ENCODE data around the gene OR51A4.

Gene OR51A4

DNA sequence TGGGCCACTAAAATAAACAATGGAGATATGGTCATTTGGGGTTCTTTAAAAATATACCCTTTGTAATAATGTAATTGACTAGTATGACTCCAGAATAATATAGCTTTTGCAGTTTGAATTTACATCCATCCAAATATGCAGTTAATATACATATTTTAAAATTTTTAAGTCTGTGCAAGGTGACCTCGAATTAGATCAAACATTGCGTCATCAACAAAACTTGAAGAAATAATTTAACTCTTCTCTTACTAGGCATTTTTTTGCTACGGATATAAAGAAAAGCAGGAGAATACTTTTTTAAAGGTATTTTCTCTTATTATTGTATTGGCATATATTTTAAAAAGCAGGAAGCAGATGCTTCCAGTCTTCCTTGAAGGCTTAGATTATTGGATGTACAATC, 10.7 kb downstream of the OR51A4 start:
- no peak; the same call in 1 of the 2 replicates for TF ChIP-seq Cebpa-rat (IDR thresholded peaks at IDR 0.05)
- no peak overlapping the region for H3K9ac ChIP-seq
- no peak overlapping the region for H3K4me2 ChIP-seq
- H4K20me1 ChIP-seq, result no peaks in the 10 kb centered on the region
- no peak overlapping the region for H3K4me3 ChIP-seq
- no peak overlapping the region for H3K27ac ChIP-seq
- no peaks in the 10 kb centered on the region for H3K36me3 ChIP-seq
- H3K4me1 ChIP-seq, result no peaks in the 10 kb centered on the region
- H3K27me3 ChIP-seq, result no peaks in the 10 kb centered on the region
- no peaks in the 10 kb centered on the region for H3K9me3 ChIP-seq

DNA sequence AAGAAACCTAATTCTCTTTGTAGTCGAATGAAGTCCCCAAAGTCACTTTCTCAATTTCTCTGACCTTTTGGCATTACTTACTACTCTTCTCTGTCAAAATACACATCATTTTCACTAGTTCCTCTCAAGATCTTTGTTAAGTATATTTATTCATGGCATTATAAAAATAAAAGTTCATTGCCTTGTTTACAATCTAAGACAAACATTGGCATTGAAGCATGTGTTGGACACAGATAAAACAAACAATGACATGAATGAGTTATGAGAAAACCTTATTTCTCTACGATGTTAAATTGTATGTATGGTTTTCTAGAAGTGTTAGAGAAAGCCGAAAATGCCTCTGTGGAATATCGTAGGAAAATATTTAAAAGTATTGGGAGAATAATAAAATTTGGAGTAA, 14.7 kb downstream of the OR51A4 start:
- no peak overlapping the region for H3K4me2 ChIP-seq
- no peaks in the 10 kb centered on the region for H3K27me3 ChIP-seq
- no peak overlapping the region for H3K9ac ChIP-seq
- no peaks in the 10 kb centered on the region for H4K20me1 ChIP-seq
- no peaks in the 10 kb centered on the region for H3K9me3 ChIP-seq
- H3K27ac ChIP-seq, result no peak overlapping the region
- TF ChIP-seq Cebpa-rat (IDR thresholded peaks at IDR 0.05), result no peak
- H3K36me3 ChIP-seq, result no peaks in the 10 kb centered on the region
- H3K4me1 ChIP-seq, result no peaks in the 10 kb centered on the region
- no peak overlapping the region for H3K4me3 ChIP-seq

DNA sequence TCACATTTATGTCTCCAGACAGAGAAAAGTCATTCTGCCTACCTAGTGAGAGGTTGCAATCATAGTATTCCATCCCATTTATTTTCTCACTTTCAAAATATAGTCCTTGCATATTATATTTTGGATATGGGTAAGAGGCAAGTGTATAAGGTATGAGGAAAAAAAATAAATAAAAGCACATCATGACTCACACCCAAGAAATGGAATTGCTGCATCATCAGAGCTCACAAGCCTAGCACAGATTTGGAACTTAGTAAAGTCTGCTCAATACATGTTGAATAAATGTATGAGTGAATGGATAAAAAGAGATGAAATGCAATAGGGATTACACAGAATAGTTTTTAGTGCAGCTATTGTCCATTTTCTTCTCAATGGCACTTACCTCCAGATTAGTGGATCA, 20.8 kb downstream of the OR51A4 start:
- Histone ChIP-seq H3K9ac (no peak overlapping the region), H3K27ac (no peak overlapping the region), H3K4me2 (no peak overlapping the region), H3K9me3 (no peaks in the 10 kb centered on the region), H3K36me3 (no peaks in the 10 kb centered on the region), H3K4me1 (no peaks in the 10 kb centered on the region), H4K20me1 (no peaks in the 10 kb centered on the region), H3K4me3 (no peak overlapping the region), H3K27me3 (no peaks in the 10 kb centered on the region)
- TF ChIP-seq Cebpa-rat (IDR thresholded peaks at IDR 0.05), result no peak

DNA sequence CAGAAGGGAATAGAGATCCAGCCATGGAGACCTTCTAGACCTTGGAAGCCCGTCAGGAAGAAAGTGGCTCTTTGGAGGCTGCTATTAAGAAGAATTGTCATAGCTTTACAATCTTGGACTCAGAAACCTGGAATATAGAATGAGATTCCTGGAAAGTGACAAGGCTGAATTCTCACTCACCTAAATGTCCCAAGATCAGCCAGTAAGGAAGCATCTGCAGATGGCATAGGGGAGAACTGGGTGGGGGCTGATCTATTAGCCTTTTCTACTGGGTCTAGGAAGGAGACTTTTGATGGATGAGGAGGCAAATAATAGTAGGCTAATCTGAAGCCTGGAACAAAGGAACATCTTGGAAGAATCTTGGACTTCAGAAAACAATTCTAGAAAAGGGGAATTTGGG, 23.2 kb downstream of the OR51A4 start, which contains the start of gene OR51G1:
Gene OR51G1, minus strand, starts transcription at position 101 of the 400 bp plus-strand sequence. Its CDS starts 0 bp downstream, at position 101.
- no peak within 1 kb of the TSS for H3K4me2 ChIP-seq
- no peaks in the 10 kb centered on the region for H3K27me3 ChIP-seq
- no peak within 1 kb of the TSS for H3K27ac ChIP-seq
- H4K20me1 ChIP-seq, result no peaks in the 10 kb centered on the region
- no peaks in the 10 kb centered on the region for H3K9me3 ChIP-seq
- no peak within 1 kb of the TSS for H3K9ac ChIP-seq
- no peak for TF ChIP-seq Cebpa-rat (IDR thresholded peaks at IDR 0.05)
- H3K36me3 ChIP-seq, result no peaks in the 10 kb centered on the region
- no peak within 1 kb of the TSS for H3K4me3 ChIP-seq
- no peaks in the 10 kb centered on the region for H3K4me1 ChIP-seq

DNA sequence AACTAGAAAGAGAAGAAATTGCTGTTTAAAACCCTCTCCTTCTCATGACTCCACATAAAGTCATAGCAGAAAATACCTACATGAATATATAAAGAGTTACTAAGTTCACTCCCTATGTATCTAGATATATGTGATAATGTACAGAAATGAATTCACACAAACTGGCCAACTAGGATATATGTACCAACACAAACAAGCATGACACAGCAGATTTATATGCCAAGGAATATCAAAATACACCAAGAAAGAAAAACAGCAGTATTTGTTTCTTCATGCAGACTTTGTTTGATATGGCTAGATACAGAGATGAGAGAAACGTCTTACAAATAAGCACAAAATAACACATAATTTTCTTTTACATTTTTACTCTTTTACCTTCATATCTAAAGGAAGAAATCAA, 25.1 kb downstream of the OR51A4 start:
- no peak for TF ChIP-seq Cebpa-rat (IDR thresholded peaks at IDR 0.05)

DNA sequence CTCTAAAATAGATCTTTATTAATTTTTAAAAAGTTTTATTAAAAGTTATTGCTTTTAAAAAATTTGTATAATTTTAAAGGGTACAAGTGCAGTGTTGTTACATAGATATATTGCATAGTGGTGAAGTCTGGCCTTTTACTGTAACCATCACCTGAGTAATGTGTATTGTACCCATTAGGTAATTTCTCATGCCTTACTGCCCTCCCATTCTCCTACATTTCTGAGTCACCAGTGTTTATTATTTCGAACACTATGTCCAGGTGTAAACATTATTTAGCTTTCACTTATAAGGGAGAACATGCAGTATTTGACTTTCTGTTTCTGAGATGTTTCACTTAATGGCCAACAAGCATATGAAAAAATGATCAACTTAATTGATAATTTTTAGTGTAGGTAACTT, 25.6 kb downstream of the OR51A4 start:
- H3K36me3 ChIP-seq, result no peaks in the 10 kb centered on the region
- no peak overlapping the region for H3K4me2 ChIP-seq
- no peaks in the 10 kb centered on the region for H3K27me3 ChIP-seq
- no peak overlapping the region for H3K9ac ChIP-seq
- H3K4me1 ChIP-seq, result no peaks in the 10 kb centered on the region
- no peak overlapping the region for H3K4me3 ChIP-seq
- no peak for TF ChIP-seq Cebpa-rat (IDR thresholded peaks at IDR 0.05)
- no peaks in the 10 kb centered on the region for H4K20me1 ChIP-seq
- no peaks in the 10 kb centered on the region for H3K9me3 ChIP-seq
- H3K27ac ChIP-seq, result no peak overlapping the region

More for the DNA sequence above, 25.1 kb downstream of the OR51A4 start:
- Histone ChIP-seq H3K9me3 (no peaks in the 10 kb centered on the region), H3K36me3 (no peaks in the 10 kb centered on the region), H4K20me1 (no peaks in the 10 kb centered on the region), H3K27ac (no peak overlapping the region), H3K4me3 (no peak overlapping the region), H3K4me2 (no peak overlapping the region), H3K4me1 (no peaks in the 10 kb centered on the region), H3K27me3 (no peaks in the 10 kb centered on the region), H3K9ac (no peak overlapping the region)

DNA sequence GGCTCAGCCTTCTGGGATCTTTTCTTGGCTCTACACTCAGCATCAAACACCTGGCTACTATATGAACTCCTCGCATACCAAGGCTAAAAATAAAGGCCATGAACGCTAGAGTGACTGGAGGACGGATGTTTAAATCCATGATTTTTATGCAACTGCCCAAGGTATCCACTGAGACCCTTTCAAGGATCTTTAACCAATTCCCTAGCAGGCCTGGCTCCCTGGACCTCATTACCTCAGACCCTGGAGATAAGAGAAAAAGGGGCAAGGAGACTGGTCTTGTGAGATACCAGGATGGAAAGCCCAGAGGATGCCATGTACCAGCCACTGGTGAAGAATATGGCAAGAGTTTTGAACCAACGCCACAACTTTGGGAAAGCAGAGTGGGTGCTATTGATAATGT, 28.2 kb downstream of the OR51A4 start, which contains the start of gene OR51G2:
Gene OR51G2, minus strand, starts transcription at position 101 of the 400 bp plus-strand sequence. CDS start 3,687 bp downstream, outside the sequence.
- H4K20me1 ChIP-seq, result no peaks in the 10 kb centered on the region
- H3K9ac ChIP-seq, result no peak within 1 kb of the TSS
- TF ChIP-seq Cebpa-rat (IDR thresholded peaks at IDR 0.05), result no peak
- no peaks in the 10 kb centered on the region for H3K9me3 ChIP-seq
- no peak within 1 kb of the TSS for H3K4me3 ChIP-seq
- no peaks in the 10 kb centered on the region for H3K4me1 ChIP-seq
- no peaks in the 10 kb centered on the region for H3K27me3 ChIP-seq
- H3K36me3 ChIP-seq, result no peaks in the 10 kb centered on the region
- no peak within 1 kb of the TSS for H3K27ac ChIP-seq
- no peak within 1 kb of the TSS for H3K4me2 ChIP-seq

DNA sequence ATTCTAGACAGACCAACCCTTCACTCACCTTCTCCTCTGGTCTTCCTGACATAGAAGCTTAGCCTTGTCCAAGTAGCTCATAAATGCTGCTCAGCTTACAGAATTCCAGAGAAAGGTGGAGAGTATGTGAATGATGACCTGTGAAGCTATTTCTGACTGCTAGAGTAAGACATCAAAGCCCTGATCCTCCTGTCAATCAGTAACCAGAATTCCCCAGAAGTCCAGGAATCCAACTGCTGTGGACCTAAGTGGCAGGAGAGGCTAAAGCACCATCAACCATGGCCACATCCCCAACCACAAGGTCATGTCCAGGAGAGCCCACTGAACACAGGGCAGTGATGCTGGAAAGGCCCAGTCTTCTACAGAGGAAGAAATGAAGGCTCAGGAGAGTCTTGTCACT, 30.8 kb downstream of the OR51A4 start:
- no peaks in the 10 kb centered on the region for H3K4me1 ChIP-seq
- H3K4me3 ChIP-seq, result no peak overlapping the region
- no peaks in the 10 kb centered on the region for H3K9me3 ChIP-seq
- H4K20me1 ChIP-seq, result no peaks in the 10 kb centered on the region
- TF ChIP-seq Cebpa-rat (IDR thresholded peaks at IDR 0.05), result no peak
- H3K36me3 ChIP-seq, result no peaks in the 10 kb centered on the region
- H3K27me3 ChIP-seq, result no peaks in the 10 kb centered on the region
- H3K4me2 ChIP-seq, result no peak overlapping the region
- no peak overlapping the region for H3K27ac ChIP-seq
- H3K9ac ChIP-seq, result no peak overlapping the region

DNA sequence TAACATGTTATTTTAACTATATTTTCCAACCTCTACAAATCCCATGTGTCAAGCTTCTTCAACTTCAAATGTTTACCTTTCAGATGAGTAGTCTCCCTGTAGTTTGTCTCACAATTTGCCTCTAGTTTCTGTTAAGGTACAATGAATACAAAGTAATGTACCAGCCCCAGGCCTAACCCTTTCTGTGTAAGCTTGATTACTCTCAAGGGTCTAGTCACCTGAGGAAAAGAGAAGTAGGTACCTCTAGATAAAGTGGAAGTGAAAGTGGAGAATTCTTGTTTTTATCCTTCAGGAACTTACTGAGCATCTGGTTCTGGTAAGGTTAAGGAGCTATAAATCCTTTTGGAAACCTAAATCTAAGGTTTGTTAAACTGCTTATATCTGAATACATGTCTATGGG, 43.9 kb downstream of the OR51A4 start, which contains the start of gene OR51A7:
Gene OR51A7, plus strand, starts transcription at position 300 of the 400 bp plus-strand sequence. CDS start 3,587 bp downstream, outside the sequence.
- Histone ChIP-seq H3K4me3 (no peak within 1 kb of the TSS), H4K20me1 (no peaks in the 10 kb centered on the region), H3K9ac (no peak within 1 kb of the TSS), H3K36me3 (no peaks in the 10 kb centered on the region), H3K4me2 (no peak within 1 kb of the TSS), H3K27ac (no peak within 1 kb of the TSS), H3K4me1 (no peaks in the 10 kb centered on the region), H3K9me3 (peaks cover 3% of the 10 kb centered on the region; the same call in 1 of the 2 replicates), H3K27me3 (no peaks in the 10 kb centered on the region)
- TF ChIP-seq Cebpa-rat (IDR thresholded peaks at IDR 0.05), result no peak

All from BLaER1 (cell line).